B cell (primary cell): ENCODE measurements around the gene SFSWAP. TPM values are rescaled to one million over a fixed set of nuclear protein-coding genes. Genes with fewer than 3 reads are reported as not detected.

ENCODE experiments used
- ATAC-seq: fragments of 200-7000 bp; cut with Tn5 transposase; one replicate; pipeline ENCODE4 v1.10.0; 2021; ENCODE audit warnings: low read depth, mild to moderate bottlenecking, moderate number of reproducible peaks, moderate library complexity
- CTCF ChIA-PET: fragments of 350-600 bp; sonication (Branson Sonifier 250); formaldehyde crosslinking; loops from one replicate; lab custom pipeline; 2021; ENCODE audit warnings: antibody characterized with exemption, inconsistent platforms; lab: Charles Lee
- POLR2A ChIA-PET: fragments of 350-600 bp; sonication (Branson Sonifier 250); formaldehyde crosslinking; loops from one replicate; lab custom pipeline; 2021; ENCODE audit warnings: antibody characterized with exemption; lab: Charles Lee
- DNase-seq: peaks from one replicate; pipeline ENCODE4 v3.0.0; 2013
- H2AFZ ChIP-seq: 2 replicates; pipeline ENCODE4 v1.6.1; 2012; ENCODE audit warnings: mild to moderate bottlenecking, low read depth, low read length; ENCODE audit not compliant: insufficient read depth, poor library complexity, severe bottlenecking
- H3K27ac ChIP-seq, 2 donors: 1 replicate in 1 of 2; 2 replicates in 1 of 2; pipeline ENCODE4 v1.5.1; 2012 to 2013; ENCODE audit warnings: low read length in 2 of 2, mild to moderate bottlenecking in 2 of 2, moderate library complexity in 1 of 2
- H3K27me3 ChIP-seq, 4 experiments: fragments of 200-600 bp in 1 of 4; sonication (generic) in 1 of 4; replicated peaks in 1 of 4; 1 replicate in 2 of 4; 2 replicates in 2 of 4; pipeline versions ENCODE4 v1.6.1 to v1.7.0; 2013 to 2016; ENCODE audit warnings: low read length in 3 of 4, mild to moderate bottlenecking in 2 of 4, mixed read lengths in 1 of 4, moderate library complexity in 1 of 4; ENCODE audit not compliant: insufficient read depth in 4 of 4, control insufficient read depth in 3 of 4; ENCODE audit errors: control extremely low read depth in 1 of 4
- H3K36me3 ChIP-seq, 2 experiments: replicated peaks in 1 of 2; 1 replicate in 1 of 2; 2 replicates in 1 of 2; pipeline versions ENCODE4 v1.6.1 to v1.7.1; 2013; ENCODE audit warnings: low read length in 1 of 2; ENCODE audit not compliant: insufficient read depth in 2 of 2, control insufficient read depth in 1 of 2; ENCODE audit errors: control extremely low read depth in 1 of 2, extremely low read depth in 1 of 2
- H3K4me1 ChIP-seq, 2 donors: fragments of 200-600 bp in 1 of 2; sonication (generic) in 1 of 2; 1 replicate in 1 of 2; 2 replicates in 1 of 2; pipeline versions ENCODE4 v1.5.1 to v1.6.1; 2013 to 2017; ENCODE audit warnings: low read length in 2 of 2; ENCODE audit not compliant: control insufficient read depth in 2 of 2, insufficient read depth in 2 of 2
- H3K4me2 ChIP-seq: replicated peaks from 2 replicates; pipeline ENCODE3; 2012; ENCODE audit warnings: mild to moderate bottlenecking, low read depth, low read length; ENCODE audit not compliant: poor library complexity, severe bottlenecking
- H3K4me3 ChIP-seq, 5 experiments: fragments of 200-600 bp in 1 of 5; sonication (generic) in 1 of 5; 1 replicate in 3 of 5; 2 replicates in 2 of 5; pipeline versions ENCODE4 v1.5.1 to v1.7.0; 2011 to 2016; ENCODE audit warnings: low read length in 4 of 5, mild to moderate bottlenecking in 4 of 5, low read depth in 2 of 5, control low read depth in 1 of 5, moderate library complexity in 1 of 5; ENCODE audit not compliant: insufficient read depth in 1 of 5; ENCODE audit errors: control extremely low read depth in 1 of 5, extremely low read depth in 1 of 5
- H3K79me2 ChIP-seq: fragments of 200-600 bp; sonication (generic); one replicate; pipeline ENCODE4 v1.6.0; 2016; ENCODE audit warnings: low read length; ENCODE audit not compliant: control insufficient read depth, insufficient read depth
- H3K9ac ChIP-seq: fragments of 200-600 bp; sonication (generic); 2 replicates; pipeline ENCODE4 v1.6.1; 2017; ENCODE audit warnings: mild to moderate bottlenecking, low read length, moderate library complexity
- H3K9me3 ChIP-seq, 3 donors: one replicate each; pipeline versions ENCODE4 v1.6.1 to v1.7.1; 2013; ENCODE audit warnings: low read length in 2 of 3; ENCODE audit not compliant: control insufficient read depth in 2 of 3, insufficient read depth in 1 of 3; ENCODE audit errors: control extremely low read depth in 1 of 3
- H4K20me1 ChIP-seq: 2 replicates; pipeline ENCODE4 v1.6.0; 2012; ENCODE audit warnings: mild to moderate bottlenecking, low read length; ENCODE audit not compliant: insufficient read depth, control insufficient read depth, poor library complexity, severe bottlenecking
- H3K27ac Mint-ChIP-seq: one replicate; pipeline ENCODE4 v1.8.0; 2021; ENCODE audit warnings: mixed read lengths
- H3K27me3 Mint-ChIP-seq: one replicate; pipeline ENCODE4 v1.8.0; 2021; ENCODE audit warnings: mixed read lengths
- H3K4me1 Mint-ChIP-seq: one replicate; pipeline ENCODE4 v1.8.0; 2021; ENCODE audit warnings: mixed read lengths
- H3K4me3 Mint-ChIP-seq: one replicate; pipeline ENCODE4 v1.8.0; 2021; ENCODE audit warnings: mixed read lengths
- H3K9me3 Mint-ChIP-seq: one replicate; pipeline ENCODE4 v1.8.0; 2022; ENCODE audit warnings: mixed read lengths; ENCODE audit not compliant: insufficient read depth
- CTCF ChIP-seq: fragments of 200-600 bp; IDR thresholded peaks from one replicate; pipeline ENCODE4 v1.8.0; 2022; ENCODE audit warnings: antibody characterized with exemption, mild to moderate bottlenecking
- EZH2 ChIP-seq: IDR thresholded peaks from 2 replicates; pipeline ENCODE4 v1.6.1; 2012; ENCODE audit warnings: borderline replicate concordance, low read depth, mild to moderate bottlenecking, moderate library complexity, low read length; ENCODE audit not compliant: insufficient read depth, poor library complexity, severe bottlenecking
- WGBS: methylation state at CpG from one replicate; pipeline ENCODE4 v1.1.5; 2013; ENCODE audit warnings: missing lambda C conversion rate; ENCODE audit not compliant: insufficient coverage; 5-methylcytosine and 5-hydroxymethylcytosine counted together
- intact Hi-C: fragments of 100-400 bp; cut with micrococcal nuclease; formaldehyde crosslinking; loops from one replicate; pipeline ENCODE4 v1.10.0; 2022
- polyA plus RNA-seq: library from polyadenylated mRNA; depleted of rRNA; stranded (reverse); fragments of >200 nt; gene quantifications from 2 replicates; pipeline ENCODE4 v1.2.3, GENCODE V29; 2012
- total RNA-seq, 2 donors: library from RNA; stranded (reverse); fragments of 120-200 nt in 1 of 2; gene quantifications; 1 replicate in 1 of 2; 2 replicates in 1 of 2; pipeline versions ENCODE4 v1.2.3 to v1.2.4, GENCODE V29; 2013 to 2022

SFSWAP gene
- total and polyA plus RNA-seq, 2 donors (not counting 1 experiment from before 2014, with no cell fraction given), result 69.3 to 122 TPM

GRCh38 chr12:131836193-131836592, 125.3 kb downstream of the SFSWAP start:
- Histone ChIP-seq H3K4me2 (no peak overlapping the region), H3K27me3 (peaks cover 0 to 3% (median 0%) of the 10 kb centered on the region in 4 experiments), H4K20me1 (peaks cover 36% of the 10 kb centered on the region), H3K9ac (no peak overlapping the region), H3K9me3 (no peaks in the 10 kb centered on the region), H3K27ac (no peak overlapping the region), H3K4me1 (peaks cover 3 to 4% of the 10 kb centered on the region in 2 donors), H3K36me3 (peaks cover 0 to 4% of the 10 kb centered on the region in 2 experiments), H2AFZ (no peak overlapping the region), H3K4me3 (no peak overlapping the region), H3K79me2 (peaks cover 19% of the 10 kb centered on the region)
- H3K4me1 Mint-ChIP-seq, result peaks cover 7% of the 10 kb centered on the region
- WGBS, result 75% methylated on average over 2 of the region's 3 CpGs
- POLR2A ChIA-PET, result no interaction called here
- CTCF ChIA-PET, result interaction anchor here (1.1 to 2.6 kb wide), 4 partner anchors 94 to 167 kb away, joined by 3 to 8 read pairs (median 4); partner anchors contain the start of gene EP400
- DNase-seq (peak; percentile 15), ATAC-seq (no peak)
- H3K27ac Mint-ChIP-seq, result no peak overlapping the region
- no peak overlapping the region for H3K4me3 Mint-ChIP-seq
- no peaks in the 10 kb centered on the region for H3K9me3 Mint-ChIP-seq
- peaks cover 7% of the 10 kb centered on the region for H3K27me3 Mint-ChIP-seq
- intact Hi-C loops, result loop anchor here (1.0 to 10.0 kb wide), 2 partner anchors 113 to 231 kb away; partner anchors contain the start of gene EP400
- TF ChIP-seq CTCF, result no peak
- TF ChIP-seq EZH2, result no peak

- POLR2A ChIA-PET, result no interaction called here
- Histone ChIP-seq H3K4me1 (no peaks in the 10 kb centered on the region), H3K4me3 (no peak overlapping the region), H4K20me1 (peaks cover 30% of the 10 kb centered on the region), H3K27me3 (no peaks in the 10 kb centered on the region), H2AFZ (no peak overlapping the region), H3K9me3 (no peaks in the 10 kb centered on the region), H3K9ac (no peak overlapping the region), H3K36me3 (peaks cover 0 to 10% of the 10 kb centered on the region in 2 experiments), H3K27ac (no peak overlapping the region), H3K79me2 (peaks cover 15% of the 10 kb centered on the region), H3K4me2 (no peak overlapping the region)
- ATAC-seq (no peak), DNase-seq (no peak)
- H3K4me3 Mint-ChIP-seq, result no peak overlapping the region
- intact Hi-C loops, result loop anchor here (1.0 to 10.0 kb wide), 2 partner anchors 112 to 232 kb away; partner anchors contain the start of gene EP400
- H3K27me3 Mint-ChIP-seq, result peaks cover 6% of the 10 kb centered on the region
- CTCF ChIA-PET, result interaction anchor here (1.1 to 2.6 kb wide), 2 partner anchors 114 to 121 kb away, joined by 3 to 8 read pairs; partner anchors contain the start of gene EP400
- TF ChIP-seq CTCF, result no peak
- H3K27ac Mint-ChIP-seq, result no peak overlapping the region
- no peaks in the 10 kb centered on the region for H3K9me3 Mint-ChIP-seq
- H3K4me1 Mint-ChIP-seq, result peaks cover 5% of the 10 kb centered on the region
- WGBS, result 75% methylated on average over 13 of the region's 13 CpGs
Measured at GRCh38 chr12:131836714-131837397, 126.0 kb downstream of the SFSWAP start.
